CD8-positive, alpha-beta memory T cell (primary cell): Measurements from ENCODE around the gene CCDC85B. TPM values are rescaled to one million over a fixed set of nuclear protein-coding genes. Genes with fewer than 3 reads are reported as not detected.
"Not testable (repeated sequence)": the region's sequence is repeated elsewhere in the genome, so short reads cannot be mapped to it uniquely, and the experiment has no call there.

Experiments used
- CTCF ChIA-PET: fragments of 350-600 bp; sonication (Branson Sonifier 250); formaldehyde crosslinking; loops from one replicate; lab custom pipeline; 2021; ENCODE audit warnings: antibody characterized with exemption; lab: Charles Lee
- POLR2A ChIA-PET: fragments of 350-600 bp; sonication (Branson Sonifier 250); formaldehyde crosslinking; loops from one replicate; lab custom pipeline; 2021; ENCODE audit warnings: antibody characterized with exemption; lab: Charles Lee
- DNase-seq, 5 donors: peaks; one replicate each; pipeline versions ENCODE4 v3.0.0 to v3.0.0-alpha.2; 2020 to 2022; ENCODE audit warnings: mixed read lengths in 1 of 5
- H3K27ac ChIP-seq: one replicate; pipeline ENCODE4 v1.7.0; 2013; ENCODE audit warnings: low read depth, mild to moderate bottlenecking, low read length, moderate library complexity
- H3K27me3 ChIP-seq: 2 replicates; pipeline ENCODE4 v1.7.0; 2013; ENCODE audit warnings: low read length, mild to moderate bottlenecking; ENCODE audit not compliant: insufficient read depth, poor library complexity, severe bottlenecking
- H3K36me3 ChIP-seq: 2 replicates; pipeline ENCODE4 v1.7.0; 2013; ENCODE audit warnings: mild to moderate bottlenecking, low read length, moderate library complexity; ENCODE audit not compliant: insufficient read depth
- H3K4me1 ChIP-seq: 2 replicates; pipeline ENCODE4 v1.7.0; 2013; ENCODE audit warnings: mild to moderate bottlenecking, low read length, moderate library complexity; ENCODE audit not compliant: insufficient read depth
- H3K4me3 ChIP-seq: 2 replicates; pipeline ENCODE4 v1.7.0; 2013; ENCODE audit warnings: mild to moderate bottlenecking, low read length
- H3K9me3 ChIP-seq: 2 replicates; pipeline ENCODE4 v1.7.0; 2013; ENCODE audit warnings: mild to moderate bottlenecking, low read length
- H3K27ac Mint-ChIP-seq, 8 donors: one replicate each; pipeline ENCODE4 v1.8.0; 2020 to 2021; ENCODE audit warnings: mixed read lengths in 8 of 8, mild to moderate bottlenecking in 6 of 8, inconsistent platforms in 3 of 8, moderate library complexity in 3 of 8
- H3K27me3 Mint-ChIP-seq, 2 donors: one replicate each; pipeline ENCODE4 v1.8.0; 2020 to 2021; ENCODE audit warnings: mixed read lengths in 2 of 2, mild to moderate bottlenecking in 1 of 2, moderate library complexity in 1 of 2
- H3K36me3 Mint-ChIP-seq, 3 donors: one replicate each; pipeline ENCODE4 v1.8.0; 2020 to 2021; ENCODE audit warnings: mixed read lengths in 3 of 3, inconsistent platforms in 1 of 3, mild to moderate bottlenecking in 1 of 3
- H3K4me1 Mint-ChIP-seq, 3 donors: one replicate each; pipeline ENCODE4 v1.8.0; 2020 to 2021; ENCODE audit warnings: mixed read lengths in 3 of 3, inconsistent platforms in 1 of 3, mild to moderate bottlenecking in 1 of 3
- H3K4me3 Mint-ChIP-seq, 7 donors: one replicate each; pipeline ENCODE4 v1.8.0; 2020 to 2021; ENCODE audit warnings: mixed read lengths in 7 of 7, mild to moderate bottlenecking in 6 of 7, moderate library complexity in 4 of 7, inconsistent platforms in 2 of 7
- H3K9me3 Mint-ChIP-seq, 5 donors: one replicate each; pipeline ENCODE4 v1.8.0; 2020 to 2022; ENCODE audit warnings: mixed read lengths in 5 of 5, mild to moderate bottlenecking in 3 of 5, moderate library complexity in 2 of 5, inconsistent platforms in 1 of 5
- polyA plus RNA-seq: library from polyadenylated mRNA; unstranded; fragments of 300-500 nt; fragmentation: Illumina TruSeq; gene quantifications from one replicate; pipeline ENCODE4 v1.2.3, GENCODE V29; 2021
- total RNA-seq, 2 experiments: library from RNA; stranded (reverse); gene quantifications; one replicate each; pipeline ENCODE4 v1.2.3, GENCODE V29; 2021

Gene CCDC85B
- total RNA-seq (10 to 100 TPM; 81.3 to 86.7 TPM), polyA plus RNA-seq (94.4 TPM)

DNA sequence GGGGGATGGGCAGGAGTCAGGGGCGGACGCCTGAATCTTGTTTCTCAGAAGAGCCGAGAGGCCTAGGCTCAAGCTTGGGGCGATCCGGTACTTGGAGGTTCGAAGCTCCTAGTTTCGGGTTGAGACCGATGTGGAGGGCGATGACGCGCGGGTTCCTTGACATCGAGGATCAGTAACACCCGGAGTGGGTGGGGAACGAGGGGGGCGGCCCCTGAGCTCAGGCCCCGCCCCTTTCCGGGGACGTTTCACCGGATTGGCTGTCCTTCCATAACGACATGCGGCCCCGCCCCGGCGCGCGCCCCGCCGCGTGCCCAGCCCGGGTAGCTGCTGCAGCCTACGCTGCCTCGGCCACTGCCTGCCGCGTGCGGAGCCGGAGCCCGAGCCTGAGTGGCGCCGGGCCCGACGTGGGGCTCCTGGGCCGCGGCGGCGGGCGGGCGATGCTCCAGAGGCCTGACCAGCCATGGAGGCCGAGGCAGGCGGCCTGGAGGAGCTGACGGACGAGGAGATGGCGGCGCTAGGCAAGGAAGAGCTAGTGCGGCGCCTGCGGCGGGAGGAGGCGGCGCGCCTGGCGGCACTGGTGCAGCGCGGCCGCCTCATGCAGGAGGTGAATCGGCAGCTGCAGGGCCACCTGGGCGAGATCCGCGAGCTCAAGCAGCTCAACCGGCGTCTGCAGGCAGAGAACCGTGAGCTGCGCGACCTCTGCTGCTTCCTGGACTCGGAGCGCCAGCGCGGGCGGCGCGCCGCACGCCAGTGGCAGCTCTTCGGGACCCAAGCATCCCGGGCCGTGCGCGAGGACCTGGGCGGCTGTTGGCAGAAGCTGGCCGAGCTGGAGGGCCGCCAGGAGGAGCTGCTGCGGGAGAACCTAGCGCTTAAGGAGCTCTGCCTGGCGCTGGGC, at the start of gene CCDC85B:
Gene CCDC85B (plus strand): TSS at position 350 of the 895 bp plus-strand sequence. CDS start 111 bp downstream, at position 461.
- peaks cover 0 to 17% (median 0%) of the 10 kb centered on the region in 3 donors for H3K36me3 Mint-ChIP-seq
- H3K4me1 Mint-ChIP-seq: peaks cover 61 to 72% (median 69%) of the 10 kb centered on the region in 3 donors
- peak within 1 kb of the TSS; percentile 87 for H3K27ac ChIP-seq
- CTCF ChIA-PET: interaction anchor here (0.5 to 21.9 kb wide), 34 partner anchors 9 to 1686 kb away, joined by 3 to 560 read pairs (median 4); partner anchors contain the start of genes AP5B1, C11orf68, CAPN1 and CFL1
- no peaks in the 10 kb centered on the region for H3K9me3 Mint-ChIP-seq
- DNase-seq: peak; percentile 97 to 99 (median 98)
- H3K36me3 ChIP-seq: no peaks in the 10 kb centered on the region
- POLR2A ChIA-PET: interaction anchor here (0.6 to 6.0 kb wide), 26 partner anchors 8 to 377 kb away, joined by 3 to 140 read pairs (median 4); partner anchors contain the start of genes BANF1, C11orf68, CFL1 and CTSW
- H3K27ac Mint-ChIP-seq: peak within 1 kb of the TSS; percentile 85 to 100 (median 96)
- no peaks in the 10 kb centered on the region for H3K27me3 Mint-ChIP-seq
- no peaks in the 10 kb centered on the region for H3K27me3 ChIP-seq
- peak within 1 kb of the TSS; percentile 83 to 97 (median 92) for H3K4me3 Mint-ChIP-seq
- no peaks in the 10 kb centered on the region for H3K9me3 ChIP-seq
- H3K4me1 ChIP-seq: peaks cover 55% of the 10 kb centered on the region
- H3K4me3 ChIP-seq: peak within 1 kb of the TSS; percentile 94

DNA sequence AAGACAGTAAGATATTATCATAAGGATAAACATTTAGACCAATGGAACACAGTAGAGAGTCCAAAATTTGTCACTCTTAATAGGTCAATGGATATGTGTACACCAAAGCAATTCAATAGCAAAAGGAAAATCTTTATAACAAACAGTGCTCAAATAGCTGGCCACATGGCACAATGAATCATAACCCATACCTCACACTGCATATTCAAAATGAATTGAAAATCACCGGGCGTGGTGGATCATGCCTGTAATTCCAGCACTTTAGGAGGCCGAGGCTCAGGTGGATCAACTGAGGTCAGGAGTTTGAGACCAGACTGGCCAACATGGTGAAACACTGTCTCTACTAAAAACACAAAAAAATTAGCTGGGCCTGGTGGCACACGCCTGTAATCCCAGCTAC, 48.3 kb upstream of the CCDC85B start:
- no peaks in the 10 kb centered on the region for H3K36me3 Mint-ChIP-seq
- no peak overlapping the region for H3K27ac ChIP-seq
- no peak overlapping the region for H3K4me3 Mint-ChIP-seq
- H3K36me3 ChIP-seq: no peaks in the 10 kb centered on the region
- H3K4me3 ChIP-seq: no peak overlapping the region
- no peaks in the 10 kb centered on the region for H3K9me3 ChIP-seq
- no peaks in the 10 kb centered on the region for H3K27me3 Mint-ChIP-seq
- ChIA-PET POLR2A (no interaction called here), CTCF (no interaction called here)
- H3K4me1 ChIP-seq: no peaks in the 10 kb centered on the region
- no peaks in the 10 kb centered on the region for H3K4me1 Mint-ChIP-seq
- H3K9me3 Mint-ChIP-seq: no peaks in the 10 kb centered on the region
- no peak overlapping the region for H3K27ac Mint-ChIP-seq
- H3K27me3 ChIP-seq: no peaks in the 10 kb centered on the region
- no peak for DNase-seq

GRCh38 chr11:65843811-65844210, 46.7 kb upstream of the CCDC85B start:
- no peak overlapping the region for H3K4me3 ChIP-seq
- H3K27me3 ChIP-seq: no peaks in the 10 kb centered on the region
- CTCF ChIA-PET: interaction anchor here (1.1 to 1.3 kb wide), 4 partner anchors 15 to 47 kb away, joined by 3 to 5 read pairs (median 4); partner anchors contain the start of gene CCDC85B
- Mint-ChIP-seq H3K9me3 (no peaks in the 10 kb centered on the region), H3K27me3 (no peaks in the 10 kb centered on the region), H3K36me3 (no peaks in the 10 kb centered on the region), H3K27ac (no peak overlapping the region), H3K4me3 (no peak overlapping the region), H3K4me1 (no peaks in the 10 kb centered on the region)
- no peaks in the 10 kb centered on the region for H3K4me1 ChIP-seq
- no peaks in the 10 kb centered on the region for H3K36me3 ChIP-seq
- POLR2A ChIA-PET: no interaction called here
- no peak overlapping the region for H3K27ac ChIP-seq
- no peak for DNase-seq
- no peaks in the 10 kb centered on the region for H3K9me3 ChIP-seq

GRCh38 chr11:65844231-65844872, 46.1 kb upstream of the CCDC85B start:
- no peaks in the 10 kb centered on the region for H3K36me3 ChIP-seq
- Mint-ChIP-seq H3K36me3 (no peaks in the 10 kb centered on the region), H3K4me3 (no peak overlapping the region), H3K27me3 (no peaks in the 10 kb centered on the region), H3K27ac (no peak overlapping the region), H3K9me3 (no peaks in the 10 kb centered on the region), H3K4me1 (no peaks in the 10 kb centered on the region)
- no peak overlapping the region for H3K4me3 ChIP-seq
- no peaks in the 10 kb centered on the region for H3K27me3 ChIP-seq
- DNase-seq: no peak
- CTCF ChIA-PET: interaction anchor here (0.7 to 1.2 kb wide), 3 partner anchors 26 to 177 kb away, joined by 3 to 4 read pairs (median 3); no protein-coding TSS in a partner anchor
- H3K27ac ChIP-seq: no peak overlapping the region
- no peaks in the 10 kb centered on the region for H3K9me3 ChIP-seq
- H3K4me1 ChIP-seq: no peaks in the 10 kb centered on the region
- POLR2A ChIA-PET: interaction anchor here (0.6 kb wide), 1 partner anchor 11 kb away, joined by 3 read pairs; no protein-coding TSS in a partner anchor

- Mint-ChIP-seq H3K4me1 (peaks cover 4 to 7% (median 5%) of the 10 kb centered on the region in 3 donors), H3K4me3 (no peak overlapping the region), H3K27me3 (no peaks in the 10 kb centered on the region), H3K9me3 (no peaks in the 10 kb centered on the region), H3K36me3 (peaks cover 3 to 21% (median 10%) of the 10 kb centered on the region in 3 donors), H3K27ac (no peak overlapping the region)
- CTCF ChIA-PET: interaction anchor here (0.6 to 2.6 kb wide), 5 partner anchors 12 to 136 kb away, joined by 3 to 7 read pairs (median 5); partner anchors contain the start of genes FIBP, KAT5 and MUS81
- no peak for DNase-seq
- POLR2A ChIA-PET: interaction anchor here (1.4 kb wide), 1 partner anchor 13 kb away, joined by 3 read pairs; the partner anchor contains the start of gene MUS81
- Histone ChIP-seq H3K27ac (no peak overlapping the region), H3K9me3 (no peaks in the 10 kb centered on the region), H3K36me3 (peaks cover 8% of the 10 kb centered on the region), H3K4me1 (no peaks in the 10 kb centered on the region), H3K27me3 (no peaks in the 10 kb centered on the region), H3K4me3 (no peak overlapping the region)
Measured at GRCh38 chr11:65847746-65848145, 42.7 kb upstream of the CCDC85B start.

DNA sequence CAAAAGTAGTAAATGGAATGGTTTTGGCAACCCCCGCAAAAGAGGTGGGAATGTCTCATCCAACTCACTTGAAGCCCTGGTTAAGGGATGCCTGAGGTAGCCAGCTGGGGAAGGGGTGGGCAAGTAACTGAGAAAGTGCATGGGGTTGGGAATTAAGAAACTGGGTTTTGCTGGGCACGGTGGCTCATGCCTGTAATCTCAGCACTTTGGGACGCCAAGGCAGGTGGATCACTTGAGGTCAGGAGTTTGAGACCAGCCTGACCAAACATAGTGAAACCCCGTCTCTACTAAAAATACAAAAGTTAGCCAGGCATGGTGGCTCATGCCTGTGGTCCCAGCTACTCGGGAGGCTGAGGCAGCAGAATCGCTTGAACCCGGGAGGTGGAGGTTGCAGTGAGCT, 41.8 kb upstream of the CCDC85B start:
- H3K9me3 Mint-ChIP-seq, H3K4me3 ChIP-seq, H3K27me3 ChIP-seq, H3K4me1 ChIP-seq, H3K27me3 Mint-ChIP-seq, H3K4me3 Mint-ChIP-seq, CTCF ChIA-PET, DNase-seq, H3K9me3 ChIP-seq, H3K27ac ChIP-seq: not testable (repeated sequence)
- H3K36me3 ChIP-seq: peaks cover 18% of the 10 kb centered on the region
- H3K36me3 Mint-ChIP-seq: peaks cover 5 to 31% (median 15%) of the 10 kb centered on the region in 3 donors
- H3K4me1 Mint-ChIP-seq: peaks cover 10 to 13% (median 12%) of the 10 kb centered on the region in 3 donors
- H3K27ac Mint-ChIP-seq: peak overlapping the region in 2 of 8 donors; percentile 11 to 73
- POLR2A ChIA-PET: interaction anchor here (0.6 to 1.2 kb wide), 2 partner anchors 70 to 86 kb away, joined by 3 read pairs; no protein-coding TSS in a partner anchor

GRCh38 chr11:65849366-65849765, 41.1 kb upstream of the CCDC85B start:
- H3K36me3 Mint-ChIP-seq: peaks cover 11 to 37% (median 18%) of the 10 kb centered on the region in 3 donors
- CTCF ChIA-PET: interaction anchor here (1.1 to 4.1 kb wide), 4 partner anchors 9 to 70 kb away, joined by 3 to 18 read pairs (median 10); partner anchors contain the start of genes CFL1 and MUS81
- H3K27ac Mint-ChIP-seq: peak overlapping the region in 2 of 8 donors; percentile 17 to 72

More at GRCh38 chr11:65849366-65849765, 41.1 kb upstream of the CCDC85B start:
- Histone ChIP-seq H3K4me1 (peaks cover 14% of the 10 kb centered on the region), H3K27me3 (no peaks in the 10 kb centered on the region), H3K27ac (no peak overlapping the region), H3K4me3 (no peak overlapping the region), H3K36me3 (peaks cover 24% of the 10 kb centered on the region), H3K9me3 (no peaks in the 10 kb centered on the region)
- Mint-ChIP-seq H3K9me3 (no peaks in the 10 kb centered on the region), H3K27me3 (no peaks in the 10 kb centered on the region), H3K4me1 (peaks cover 15 to 19% (median 19%) of the 10 kb centered on the region in 3 donors), H3K4me3 (no peak overlapping the region)
- no peak for DNase-seq
- POLR2A ChIA-PET: interaction anchor here (1.0 to 1.2 kb wide), 2 partner anchors 10 to 69 kb away, joined by 3 read pairs; no protein-coding TSS in a partner anchor
